H1 (cell line): ENCODE data around the gene SMIM33. TPM values are rescaled to one million over a fixed set of nuclear protein-coding genes. Genes with fewer than 3 reads are reported as not detected.
A peak's percentile ranks its signal among the peaks of the same experiment; 100 is the strongest.

Source experiments
- CTCF ChIA-PET: fragments of 300-600 bp; sonication (Branson Sonifier 250); formaldehyde crosslinking; loops from one replicate; lab custom pipeline; 2021; ENCODE audit not compliant: partially characterized antibody; lab: Charles Lee
- POLR2A ChIA-PET: fragments of 300-600 bp; sonication (Branson Sonifier 250); formaldehyde crosslinking; loops from one replicate; lab custom pipeline; 2021; ENCODE audit warnings: inconsistent platforms; ENCODE audit not compliant: partially characterized antibody; lab: Charles Lee
- DNase-seq, 2 experiments: peaks; one replicate each; pipeline versions ENCODE4 v3.0.0 to v3.0.0-alpha.2; 2010 to 2022; ENCODE audit warnings: low spot score in 2 of 2, low read depth in 1 of 2, mixed read lengths in 1 of 2
- FAIRE-seq: peaks from 2 replicates; lab custom pipeline; 2011; peaks lifted over from hg19 to GRCh38; lab: Jason Lieb, UNC
- H2AFZ ChIP-seq: 2 replicates; pipeline ENCODE4 v1.8.1; 2012; ENCODE audit warnings: low read length, inconsistent platforms
- H2AK5ac ChIP-seq: 2 replicates; pipeline ENCODE4 v1.6.1; 2013; ENCODE audit warnings: low read depth, low read length
- H2BK120ac ChIP-seq: replicated peaks from 2 replicates; pipeline ENCODE3; 2013; ENCODE audit warnings: low read depth, low read length, inconsistent platforms
- H2BK12ac ChIP-seq: 2 replicates; pipeline ENCODE4 v1.6.1; 2013; ENCODE audit warnings: low read depth, low read length
- H2BK15ac ChIP-seq: 2 replicates; pipeline ENCODE4 v1.6.1; 2013; ENCODE audit warnings: low read length
- H2BK20ac ChIP-seq: 2 replicates; pipeline ENCODE4 v1.6.1; 2013; ENCODE audit warnings: low read length
- H2BK5ac ChIP-seq: 2 replicates; pipeline ENCODE4 v1.6.1; 2013; ENCODE audit warnings: low read depth, low read length
- H3K14ac ChIP-seq: 2 replicates; pipeline ENCODE4 v1.6.1; 2013; ENCODE audit warnings: inconsistent platforms; ENCODE audit not compliant: insufficient read length
- H3K18ac ChIP-seq: 2 replicates; pipeline ENCODE4 v1.6.1; 2013; ENCODE audit warnings: low read length; ENCODE audit errors: extremely low read depth
- H3K23ac ChIP-seq: 2 replicates; pipeline ENCODE4 v1.6.1; 2013; ENCODE audit warnings: inconsistent platforms; ENCODE audit not compliant: insufficient read length
- H3K23me2 ChIP-seq: 2 replicates; pipeline ENCODE4 v1.6.1; 2013; ENCODE audit warnings: low read depth, low read length
- H3K27ac ChIP-seq: 2 replicates; pipeline ENCODE4 v1.6.1; 2011; ENCODE audit warnings: low read depth, low read length, inconsistent platforms
- H3K27me3 ChIP-seq, 4 experiments: replicated peaks in 1 of 4; 1 replicate in 1 of 4; 2 replicates in 3 of 4; pipeline versions ENCODE4 v1.6.1 to v1.8.1; 2011 to 2013; ENCODE audit warnings: low read length in 3 of 4, mild to moderate bottlenecking in 3 of 4, inconsistent platforms in 2 of 4, mixed read lengths in 2 of 4, moderate library complexity in 1 of 4; ENCODE audit not compliant: control insufficient read depth in 3 of 4, insufficient read depth in 3 of 4; ENCODE audit errors: extremely low read depth in 1 of 4
- H3K36me3 ChIP-seq, 4 experiments: 2 replicates each; pipeline versions ENCODE4 v1.6.1 to v1.8.1; 2011 to 2013; ENCODE audit warnings: mild to moderate bottlenecking in 4 of 4, low read length in 3 of 4, moderate library complexity in 2 of 4, control low read depth in 1 of 4, inconsistent platforms in 1 of 4; ENCODE audit not compliant: insufficient read depth in 4 of 4, control insufficient read depth in 2 of 4
- H3K4ac ChIP-seq: replicated peaks from 2 replicates; pipeline ENCODE3; 2013; ENCODE audit warnings: low read length, low read depth, mixed read lengths, inconsistent platforms; ENCODE audit not compliant: insufficient read length
- H3K4me1 ChIP-seq, 4 experiments: replicated peaks in 1 of 4; 1 replicate in 1 of 4; 2 replicates in 3 of 4; pipeline versions ENCODE4 v1.6.1 to v1.8.1; 2011 to 2013; ENCODE audit warnings: low read length in 3 of 4, inconsistent platforms in 2 of 4, mixed read lengths in 1 of 4; ENCODE audit not compliant: insufficient read depth in 4 of 4, control insufficient read depth in 3 of 4
- H3K4me2 ChIP-seq, 2 experiments: 2 replicates each; pipeline versions ENCODE4 v1.6.1 to v1.8.1; 2011 to 2013; ENCODE audit warnings: low read depth in 2 of 2, low read length in 2 of 2, control low read depth in 1 of 2, inconsistent platforms in 1 of 2, mild to moderate bottlenecking in 1 of 2; ENCODE audit not compliant: insufficient read depth in 1 of 2
- H3K4me3 ChIP-seq, 4 experiments: fragments of 200-600, 300-600 bp in 1 of 4; sonication (generic), shearing (Covaris generic), sonication (Bioruptor Twin) in 1 of 4; 2 replicates each; pipeline versions ENCODE4 v1.5.1 to v1.8.1; 2011 to 2016; ENCODE audit warnings: low read length in 4 of 4, low read depth in 3 of 4, control low read depth in 2 of 4, inconsistent platforms in 2 of 4, mild to moderate bottlenecking in 2 of 4, mixed read lengths in 1 of 4, moderate library complexity in 1 of 4; ENCODE audit not compliant: insufficient read depth in 2 of 4; ENCODE audit errors: extremely low read depth in 1 of 4
- H3K56ac ChIP-seq: replicated peaks from 2 replicates; pipeline ENCODE3; 2013; ENCODE audit warnings: low read depth, mild to moderate bottlenecking, mixed read lengths, low read length, inconsistent platforms; ENCODE audit not compliant: insufficient read length
- H3K79me1 ChIP-seq: 2 replicates; pipeline ENCODE4 v1.6.1; 2013; ENCODE audit warnings: low read depth, low read length, control low read depth
- H3K79me2 ChIP-seq, 2 experiments: 2 replicates each; pipeline versions ENCODE4 v1.6.1 to v1.8.1; 2012 to 2013; ENCODE audit warnings: low read length in 2 of 2, mild to moderate bottlenecking in 2 of 2, inconsistent platforms in 1 of 2; ENCODE audit not compliant: insufficient read depth in 2 of 2, control insufficient read depth in 1 of 2
- H3K9ac ChIP-seq, 4 experiments: replicated peaks in 1 of 4; 1 replicate in 1 of 4; 2 replicates in 3 of 4; pipeline versions ENCODE4 v1.6.1 to v1.8.1; 2011 to 2013; ENCODE audit warnings: low read depth in 3 of 4, low read length in 3 of 4, control low read depth in 2 of 4, mild to moderate bottlenecking in 2 of 4, moderate library complexity in 2 of 4, inconsistent platforms in 1 of 4; ENCODE audit errors: extremely low read depth in 1 of 4
- H3K9me3 ChIP-seq, 2 experiments: 2 replicates each; pipeline versions ENCODE4 v1.6.1 to v1.8.1; 2012 to 2013; ENCODE audit warnings: mild to moderate bottlenecking in 2 of 2, moderate library complexity in 2 of 2, control low read depth in 1 of 2, inconsistent platforms in 1 of 2, low read depth in 1 of 2, low read length in 1 of 2, mixed read lengths in 1 of 2; ENCODE audit not compliant: insufficient read depth in 2 of 2
- H4K20me1 ChIP-seq, 2 experiments: replicated peaks in 1 of 2; 2 replicates each; pipeline versions ENCODE3 to v1.8.1; 2011 to 2013; ENCODE audit warnings: inconsistent platforms in 2 of 2, low read length in 2 of 2, mild to moderate bottlenecking in 1 of 2; ENCODE audit not compliant: insufficient read depth in 2 of 2, control insufficient read depth in 1 of 2
- H4K5ac ChIP-seq: 2 replicates; pipeline ENCODE4 v1.6.1; 2013; ENCODE audit warnings: low read length, low read depth, mixed read lengths, inconsistent platforms; ENCODE audit not compliant: insufficient read length
- H4K8ac ChIP-seq: 2 replicates; pipeline ENCODE4 v1.8.0; 2013; ENCODE audit warnings: mild to moderate bottlenecking, moderate library complexity, low read length, inconsistent platforms; ENCODE audit not compliant: insufficient read depth; ENCODE audit errors: extremely low read depth
- H4K91ac ChIP-seq: replicated peaks from 2 replicates; pipeline ENCODE3; 2013; ENCODE audit warnings: low read length, mixed read lengths, inconsistent platforms; ENCODE audit not compliant: insufficient read length
- ATF2 ChIP-seq: IDR thresholded peaks from 2 replicates; pipeline ENCODE4 v1.6.1; 2012; ENCODE audit warnings: low read length, inconsistent platforms
- CREB1 ChIP-seq: IDR thresholded peaks from 2 replicates; pipeline ENCODE4 v1.6.1; 2012; ENCODE audit warnings: inconsistent platforms
- EGR1 ChIP-seq: IDR thresholded peaks from 2 replicates; pipeline ENCODE4 v1.6.1; 2011; ENCODE audit warnings: low read depth, low read length, borderline replicate concordance
- GABPA ChIP-seq: IDR thresholded peaks from 2 replicates; pipeline ENCODE4 v1.6.1; 2011; ENCODE audit warnings: mild to moderate bottlenecking, low read length, moderate library complexity, borderline replicate concordance; ENCODE audit not compliant: insufficient read depth
- HDAC2 ChIP-seq, 2 experiments: fragments of 300-600 bp in 1 of 2; sonication (generic) in 1 of 2; IDR thresholded peaks; 2 replicates each; pipeline ENCODE4 v1.6.1; 2011 to 2012; ENCODE audit warnings: low read depth in 2 of 2, low read length in 2 of 2, mild to moderate bottlenecking in 2 of 2, moderate library complexity in 2 of 2, borderline replicate concordance in 1 of 2, inconsistent platforms in 1 of 2
- RAD21 ChIP-seq, 2 experiments: IDR thresholded peaks in 1 of 2; conservative IDR thresholded peaks in 1 of 2; 2 replicates each; pipeline ENCODE4 v1.6.1; 2011; ENCODE audit warnings: low read depth in 2 of 2, low read length in 2 of 2, improper control_type of control experiment in 1 of 2, inconsistent platforms in 1 of 2, mild to moderate bottlenecking in 1 of 2, moderate library complexity in 1 of 2
- SAP30 ChIP-seq: fragments of 300-600 bp; sonication (generic); IDR thresholded peaks from 2 replicates; pipeline ENCODE4 v1.7.1; 2012; ENCODE audit warnings: low read length, moderate library complexity, mild to moderate bottlenecking, inconsistent platforms; ENCODE audit not compliant: insufficient read depth, insufficient replicate concordance
- WGBS, 2 experiments: shearing (Covaris generic) in 1 of 2; methylation state at CpG; one replicate each; pipeline versions ENCODE4 v1.1.6 to v1.1.7; 2013 to 2015; ENCODE audit warnings: low lambda C conversion rate in 2 of 2, mixed read lengths in 2 of 2, inconsistent platforms in 1 of 2, low coverage in 1 of 2, missing lambda C conversion rate in 1 of 2; ENCODE audit not compliant: insufficient replicate concordance in 2 of 2, insufficient coverage in 1 of 2, insufficient read length in 1 of 2; ENCODE audit errors: extremely low coverage in 1 of 2, missing lambda C conversion rate in 1 of 2; 5-methylcytosine and 5-hydroxymethylcytosine counted together
- polyA plus RNA-seq, 7 experiments: library from polyadenylated mRNA; depleted of rRNA in 3 of 7; stranded (reverse) in 5 of 7; unstranded in 2 of 7; fragments of >200 nt in 5 of 7; fragments of 200-250 nt in 2 of 7; gene quantifications; 1 replicate in 5 of 7; 2 replicates in 1 of 7; 4 replicates in 1 of 7; pipeline versions ENCODE4 v1.2.1 to v1.2.3, GENCODE V29; 2011 to 2013; ENCODE audit warnings: missing spikeins in 2 of 7, mixed read lengths in 2 of 7
- total RNA-seq: library from RNA; stranded (reverse); fragmentation: NEBNext Ultra II Directional; extraction: Animal tissue kit (Norgen Biotek cat#: 25700); gene quantifications from 2 replicates; pipeline ENCODE4 v1.2.1, GENCODE V29; 2021

The SMIM33 gene
- total and polyA plus RNA-seq, 2 of the 8 experiments (the other 6 are each of a cell fraction or from before 2014, with no cell fraction given), result not detected

- H4K5ac ChIP-seq, result peak within 1 kb of the TSS; percentile 97
- no peak within 1 kb of the TSS for H2BK12ac ChIP-seq
- peak within 1 kb of the TSS; percentile 96 for H2AFZ ChIP-seq
- H3K18ac ChIP-seq, result peak within 1 kb of the TSS; percentile 99
- H2BK5ac ChIP-seq, result peak within 1 kb of the TSS; percentile 84
- no peak within 1 kb of the TSS for H3K56ac ChIP-seq
- peak within 1 kb of the TSS; percentile 72 to 99 for H3K4me2 ChIP-seq
- H3K27ac ChIP-seq, result peak within 1 kb of the TSS; percentile 93; the same call in 1 of the 2 replicates
- peaks cover 0 to 6% (median under 1%) of the 10 kb centered on the region in 4 experiments; a peak in 2 of 8 replicates for H3K36me3 ChIP-seq
- H3K23me2 ChIP-seq, result peaks cover 4% of the 10 kb centered on the region; the same call in 1 of the 2 replicates
- no peak within 1 kb of the TSS for H2AK5ac ChIP-seq
- H3K9me3 ChIP-seq, result no peaks in the 10 kb centered on the region
- DNase-seq (peak; percentile 76 to 97), FAIRE-seq (no peak)
- H3K27me3 ChIP-seq, result no peaks in the 10 kb centered on the region
- no peaks in the 10 kb centered on the region for H3K79me1 ChIP-seq
- peak within 1 kb of the TSS; percentile 88 for H4K91ac ChIP-seq
- H3K4me1 ChIP-seq, result peaks cover 0 to 8% (median 2%) of the 10 kb centered on the region in 4 experiments; a peak in 4 of 7 replicates
- H3K4me3 ChIP-seq, result peak within 1 kb of the TSS; percentile 77 to 89 (median 84)
- no peak within 1 kb of the TSS for H3K14ac ChIP-seq
- H2BK20ac ChIP-seq, result no peak within 1 kb of the TSS
- ChIA-PET CTCF (interaction anchor here (0.8 to 4.7 kb wide), 9 partner anchors 17 to 327 kb away, joined by 3 to 53 read pairs (median 4); no protein-coding TSS in a partner anchor), POLR2A (interaction anchor here (0.5 to 3.3 kb wide), 29 partner anchors 9 to 399 kb away, joined by 3 to 16 read pairs (median 4); partner anchors contain the start of genes ECSCR, PAIP2, SPATA24 and UBE2D2)
- peak within 1 kb of the TSS; percentile 96; the same call in 1 of the 2 replicates for H4K8ac ChIP-seq
- H4K20me1 ChIP-seq, result no peaks in the 10 kb centered on the region
- no peaks in the 10 kb centered on the region for H3K79me2 ChIP-seq
- H2BK15ac ChIP-seq, result no peak within 1 kb of the TSS
- H3K9ac ChIP-seq, result peak within 1 kb of the TSS in 3 of 4 experiments; percentile 93 to 96 (median 94); a peak in 6 of 7 replicates
- no peak within 1 kb of the TSS for H2BK120ac ChIP-seq
- H3K23ac ChIP-seq, result no peak within 1 kb of the TSS
- WGBS, 2 experiments, result 5% methylated on average over 38 of the region's 49 CpGs; no CpG with 5 or more reads in 1 of the 2 experiments
- no peak within 1 kb of the TSS for H3K4ac ChIP-seq
- 0 out of 2 replicates have a peak, but pooled peaks have one; percentile 65 for TF ChIP-seq EGR1
- TF ChIP-seq RAD21 (IDR thresholded peaks at IDR 0.05 in 1 of 2, conservative IDR thresholded peaks at IDR 0.05 in 1 of 2; ENCODE audit: low read depth in 2 of 2, low read length in 2 of 2), result peak in 1 of 2 experiments; percentile 1; a peak in 1 of 4 replicates
- no peak for TF ChIP-seq GABPA
- TF ChIP-seq HDAC2 (IDR thresholded peaks at IDR 0.05; ENCODE audit: borderline replicate concordance in 1 of 2, low read depth in 2 of 2, low read length in 2 of 2), result 0 out of 4 replicates have a peak, but pooled peaks of 1 of the 2 experiments have one; percentile 54
- TF ChIP-seq SAP30, result no peak
- peak; percentile 50 for TF ChIP-seq CREB1
- TF ChIP-seq ATF2, result peak; percentile 55; the same call in 1 of the 2 replicates
Observed at GRCh38 chr5:139439013-139439903, 31.5 kb upstream of the SMIM33 start, which contains the start of gene DNAJC18. DNAJC18 (minus strand) TSS chr5:139439525; CDS start chr5:139439445, 80 bp downstream.
